Fibroblast of lung (primary cell): ENCODE results near the gene KCNT1.

Experiments used
- EZH2 ChIP-seq: IDR thresholded peaks from 2 replicates; pipeline ENCODE4 v1.5.1; 2012; ENCODE audit warnings: low read length, control low read depth, mild to moderate bottlenecking; ENCODE audit errors: missing control alignments
- TF ChIP-seq, protein P1 (sequence below), 2 donors: IDR thresholded peaks in 1 of 2; conservative IDR thresholded peaks in 1 of 2; 1 replicate in 1 of 2; 2 replicates in 1 of 2; pipeline ENCODE4 v1.5.1; 2011 to 2012; ENCODE audit warnings: low read length in 2 of 2, control low read depth in 1 of 2, inconsistent platforms in 1 of 2, low read depth in 1 of 2, mild to moderate bottlenecking in 1 of 2

DNA sequence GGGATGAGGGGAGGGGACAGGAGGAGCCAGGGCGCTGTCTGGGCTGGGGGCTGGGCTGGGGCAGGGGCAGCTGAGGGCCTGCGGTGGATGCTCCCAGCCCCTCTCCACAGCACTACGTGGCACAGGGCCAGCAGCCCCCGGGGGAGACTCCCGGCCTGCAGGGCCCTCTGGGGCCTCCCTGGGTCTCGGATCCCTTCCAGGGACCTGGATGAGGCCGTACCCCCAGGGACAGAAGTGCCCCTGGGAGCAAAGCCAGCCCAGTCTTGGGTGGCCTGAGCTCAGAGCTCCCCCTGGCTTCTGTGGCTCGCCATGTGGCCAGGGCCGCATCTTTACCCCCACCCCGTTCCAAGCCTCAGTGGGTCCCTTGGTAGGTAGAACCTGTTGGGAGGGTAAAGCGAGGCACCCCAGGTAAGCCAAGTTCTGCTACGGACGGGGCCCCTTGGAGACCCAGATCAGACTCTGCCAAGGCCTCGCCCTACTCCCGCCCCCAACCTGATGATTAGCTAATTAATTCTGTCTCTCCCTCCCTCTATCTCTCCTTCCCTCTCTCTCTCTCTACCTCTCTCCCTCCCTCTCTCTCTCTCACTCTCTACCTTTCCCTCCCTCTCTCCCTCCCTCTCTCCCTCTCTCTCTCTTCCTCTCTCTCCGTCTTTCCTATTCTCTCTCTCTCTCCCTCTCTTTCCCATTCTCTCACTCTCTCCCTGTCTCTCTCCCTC is 24.3 kb downstream of the KCNT1 start:
- TF ChIP-seq, protein P1, sequence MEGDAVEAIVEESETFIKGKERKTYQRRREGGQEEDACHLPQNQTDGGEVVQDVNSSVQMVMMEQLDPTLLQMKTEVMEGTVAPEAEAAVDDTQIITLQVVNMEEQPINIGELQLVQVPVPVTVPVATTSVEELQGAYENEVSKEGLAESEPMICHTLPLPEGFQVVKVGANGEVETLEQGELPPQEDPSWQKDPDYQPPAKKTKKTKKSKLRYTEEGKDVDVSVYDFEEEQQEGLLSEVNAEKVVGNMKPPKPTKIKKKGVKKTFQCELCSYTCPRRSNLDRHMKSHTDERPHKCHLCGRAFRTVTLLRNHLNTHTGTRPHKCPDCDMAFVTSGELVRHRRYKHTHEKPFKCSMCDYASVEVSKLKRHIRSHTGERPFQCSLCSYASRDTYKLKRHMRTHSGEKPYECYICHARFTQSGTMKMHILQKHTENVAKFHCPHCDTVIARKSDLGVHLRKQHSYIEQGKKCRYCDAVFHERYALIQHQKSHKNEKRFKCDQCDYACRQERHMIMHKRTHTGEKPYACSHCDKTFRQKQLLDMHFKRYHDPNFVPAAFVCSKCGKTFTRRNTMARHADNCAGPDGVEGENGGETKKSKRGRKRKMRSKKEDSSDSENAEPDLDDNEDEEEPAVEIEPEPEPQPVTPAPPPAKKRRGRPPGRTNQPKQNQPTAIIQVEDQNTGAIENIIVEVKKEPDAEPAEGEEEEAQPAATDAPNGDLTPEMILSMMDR (conservative IDR thresholded peaks at IDR 0.05 in 1 of 2, IDR thresholded peaks at IDR 0.05 in 1 of 2; ENCODE audit: low read depth in 1 of 2, low read length in 2 of 2), result no peak
- TF ChIP-seq EZH2, result no peak
